SK-N-DZ (cell line): ENCODE data around the gene IQCC.

Source experiments
- DNase-seq: peaks from one replicate; pipeline ENCODE4 v3.0.0-alpha.2; 2015; ENCODE audit warnings: low spot score

The IQCC gene

DNA sequence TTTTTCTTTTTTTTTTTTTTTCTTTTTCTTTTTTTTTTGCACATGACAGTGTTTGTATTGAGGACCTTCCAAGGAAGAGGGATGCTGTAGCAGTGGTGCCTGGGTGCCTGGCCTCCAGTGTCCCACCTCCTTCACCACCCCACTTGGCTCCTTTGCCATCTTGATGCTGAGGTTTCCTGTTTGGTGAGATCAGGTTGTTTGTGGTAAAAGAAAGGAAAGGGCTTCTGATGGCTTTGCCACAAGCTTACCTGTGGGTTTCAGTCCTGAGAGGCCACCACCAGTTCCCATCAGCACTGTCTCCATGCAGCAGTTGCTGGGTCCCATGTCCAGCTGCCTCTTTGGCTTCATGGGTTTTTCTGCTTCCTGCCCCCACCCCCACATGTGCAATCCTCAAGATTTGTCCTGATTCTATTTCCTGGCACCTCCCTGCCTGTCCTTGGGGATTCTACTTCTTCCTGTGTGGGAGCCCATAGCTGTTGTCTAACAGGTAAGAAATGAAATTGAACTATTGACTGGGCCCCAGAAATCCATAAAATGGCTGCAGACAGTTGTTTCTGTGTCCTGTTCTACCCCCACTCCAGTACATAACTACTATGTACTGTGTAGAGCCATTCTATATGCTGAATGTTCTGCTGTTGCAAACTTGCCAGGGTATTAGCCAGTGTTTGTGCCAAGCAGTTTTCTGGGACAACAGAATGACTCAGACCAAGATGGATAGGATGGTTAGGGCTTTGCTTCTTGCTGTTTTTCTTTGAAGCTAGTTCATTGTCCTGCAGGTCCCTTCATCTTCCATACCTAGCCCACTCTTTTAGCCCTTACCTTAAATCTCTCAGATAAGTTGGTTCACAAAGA, 9.3 kb upstream of the IQCC start:
- DNase-seq, result no peak

GRCh38 chr1:32197074-32197473, 8.4 kb upstream of the IQCC start:
- DNase-seq, result no peak

- DNase-seq, result no peak
Observed at GRCh38 chr1:32197837-32198236, 7.6 kb upstream of the IQCC start.

GRCh38 chr1:32198237-32199042, 7.0 kb upstream of the IQCC start:
- DNase-seq, result no peak

GRCh38 chr1:32199043-32199716, 6.3 kb upstream of the IQCC start:
- no peak for DNase-seq

DNA sequence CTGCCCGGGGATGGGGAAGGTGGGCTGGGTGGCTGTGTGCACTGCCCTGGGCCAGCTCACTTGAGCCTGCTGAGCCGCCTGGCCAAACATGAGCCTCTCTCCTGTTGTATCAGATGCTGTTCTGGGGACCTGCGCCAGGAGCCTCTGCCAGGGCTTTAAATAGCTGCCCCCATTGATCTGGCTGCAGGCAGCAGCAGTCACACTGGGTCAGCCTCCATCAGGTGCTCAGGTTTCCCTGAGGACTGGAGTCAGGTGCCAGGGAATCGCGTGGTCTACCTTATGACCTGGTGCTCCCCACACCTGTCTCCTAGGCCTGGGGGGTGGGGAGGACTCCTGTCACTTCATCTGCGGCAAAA, 5.8 kb upstream of the IQCC start:
- no peak for DNase-seq

GRCh38 chr1:32200226-32201010, 5.1 kb upstream of the IQCC start, which contains the start of gene CCDC28B:
TSS of gene CCDC28B (plus strand) at chr1:32200595. CDS start at chr1:32201936, 1,341 bp downstream.
- DNase-seq, result peak; percentile 84

GRCh38 chr1:32201011-32201855, 4.2 kb upstream of the IQCC start:
- DNase-seq, result peak; percentile 32

- no peak for DNase-seq
Observed at GRCh38 chr1:32204943-32205361, 519 bp upstream of the IQCC start.

DNA sequence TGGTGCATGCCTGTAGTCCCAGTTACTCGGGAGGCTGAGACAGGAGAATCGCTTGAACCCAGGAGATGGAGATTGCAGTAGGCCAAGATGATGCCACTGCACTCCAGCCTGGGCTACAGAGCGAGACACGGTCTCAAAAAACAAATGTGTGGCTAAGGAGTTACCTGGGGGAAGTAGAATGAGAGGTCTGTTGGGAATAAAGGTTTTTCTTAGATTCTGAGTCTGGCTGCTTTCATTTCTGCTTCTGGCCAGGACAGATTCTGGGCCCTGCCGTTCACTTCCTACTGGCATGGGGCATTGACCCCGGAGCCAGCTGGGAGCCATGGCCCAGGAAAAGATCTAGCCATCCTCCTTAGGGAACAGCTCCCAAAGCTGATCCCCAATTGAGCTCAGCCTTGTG, 3.0 kb downstream of the IQCC start:
- DNase-seq, result no peak

DNA sequence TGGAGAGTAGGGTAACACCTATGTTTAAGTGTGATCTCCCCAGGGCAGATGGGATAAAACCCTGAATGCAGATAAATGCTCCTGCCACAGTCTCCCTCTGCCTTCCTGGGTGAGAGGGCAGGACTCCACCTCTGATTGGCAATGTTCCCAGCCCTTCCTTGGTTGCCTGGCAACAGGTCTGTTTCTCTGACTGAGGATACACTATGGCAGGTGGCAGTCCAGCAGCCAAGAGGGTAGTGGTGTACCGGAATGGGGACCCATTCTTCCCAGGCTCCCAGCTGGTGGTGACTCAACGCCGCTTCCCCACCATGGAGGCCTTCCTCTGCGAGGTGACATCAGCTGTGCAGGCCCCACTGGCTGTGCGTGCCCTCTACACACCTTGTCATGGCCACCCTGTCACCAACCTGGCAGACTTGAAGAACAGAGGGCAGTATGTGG, 3.4 kb downstream of the IQCC start, which contains the start of gene DCDC2B:
Gene DCDC2B (plus strand): TSS at position 199 of the 438 bp plus-strand sequence. CDS start 5 bp downstream, at position 204.
- DNase-seq, result no peak

DNA sequence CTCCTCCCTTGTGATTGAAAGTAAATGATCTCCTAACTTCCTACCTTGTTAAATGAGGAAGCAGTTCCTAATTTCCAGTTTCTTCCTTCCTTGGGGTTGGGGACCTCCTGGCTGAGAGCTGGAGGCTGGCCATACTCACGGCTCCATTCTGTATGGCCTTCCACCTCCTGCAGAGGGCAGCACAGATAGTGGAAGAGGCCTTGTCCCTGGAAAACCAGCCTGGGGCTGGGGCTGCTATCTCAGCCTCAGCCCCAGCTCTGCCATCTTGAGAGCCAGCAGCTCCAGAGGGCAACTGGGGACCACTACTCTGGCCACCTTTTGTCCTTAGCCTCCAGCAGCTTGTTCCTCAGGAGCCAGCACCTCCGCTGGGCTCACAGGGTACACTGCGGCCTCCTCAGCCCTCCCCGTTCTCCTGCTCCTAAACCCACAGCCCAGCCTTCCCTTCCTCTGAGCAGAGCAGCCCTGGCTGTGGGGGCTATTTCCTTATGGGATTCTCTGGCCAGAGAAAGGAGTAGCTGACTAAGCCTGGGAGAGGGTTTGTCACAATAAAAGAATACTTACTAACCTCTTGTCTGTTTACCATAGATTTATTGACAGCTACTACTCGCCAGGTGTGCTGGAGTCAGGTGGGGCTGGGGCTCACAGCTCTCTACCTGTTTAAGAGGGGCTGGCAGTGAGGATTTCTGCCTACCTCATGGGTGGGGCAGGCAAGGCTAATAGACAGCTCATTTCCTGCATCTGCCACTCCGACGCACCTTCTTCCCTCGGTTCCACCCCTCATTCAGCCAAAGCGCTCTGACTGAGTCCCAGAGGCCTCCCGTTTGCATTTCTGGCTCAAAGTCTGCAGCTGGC, 10.4 kb downstream of the IQCC start:
- peak; percentile 49 for DNase-seq

DNA sequence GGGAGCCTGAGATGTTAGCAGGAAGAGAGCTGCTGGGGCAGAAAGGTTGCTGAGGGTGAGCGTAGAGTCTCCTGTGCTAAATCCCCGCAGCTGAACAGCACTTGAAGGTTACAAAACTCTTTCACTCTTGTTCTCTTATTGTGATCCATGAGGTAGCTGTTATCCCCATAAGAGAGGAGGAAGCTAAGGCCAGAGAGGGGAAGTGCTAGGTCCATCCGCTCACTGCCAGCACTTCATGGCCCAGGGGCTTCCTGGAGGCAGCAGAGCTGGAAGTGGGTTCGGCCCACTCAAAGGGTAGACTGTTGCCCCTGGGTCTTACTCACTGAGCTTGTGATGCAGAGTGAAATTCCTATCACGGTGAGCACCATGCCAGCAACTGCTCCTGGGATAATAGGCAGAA, 11.1 kb downstream of the IQCC start:
- no peak for DNase-seq

GRCh38 chr1:32219022-32219421, 13.6 kb downstream of the IQCC start:
- no peak for DNase-seq

GRCh38 chr1:32220746-32221580, 15.5 kb downstream of the IQCC start:
- DNase-seq, result no peak

DNA sequence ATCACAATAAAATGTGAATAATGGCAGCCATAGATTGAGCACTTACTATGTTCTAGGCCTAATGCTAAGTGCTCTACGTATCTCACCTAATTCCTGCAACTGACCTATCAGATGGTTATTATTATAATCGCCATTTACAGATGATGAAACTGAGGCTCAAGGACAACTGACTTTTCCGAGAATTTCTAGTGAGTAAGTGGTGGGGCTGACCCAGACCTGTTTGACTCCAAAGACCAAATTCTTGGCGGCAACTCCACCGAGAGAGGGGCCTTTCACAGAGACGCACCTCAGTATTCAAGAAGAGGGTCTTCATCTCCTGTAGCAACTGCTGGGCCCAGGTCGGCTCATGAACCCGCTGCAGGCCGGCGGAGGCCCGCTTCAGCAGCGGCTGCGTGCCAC, 16.1 kb downstream of the IQCC start:
- no peak for DNase-seq

DNA sequence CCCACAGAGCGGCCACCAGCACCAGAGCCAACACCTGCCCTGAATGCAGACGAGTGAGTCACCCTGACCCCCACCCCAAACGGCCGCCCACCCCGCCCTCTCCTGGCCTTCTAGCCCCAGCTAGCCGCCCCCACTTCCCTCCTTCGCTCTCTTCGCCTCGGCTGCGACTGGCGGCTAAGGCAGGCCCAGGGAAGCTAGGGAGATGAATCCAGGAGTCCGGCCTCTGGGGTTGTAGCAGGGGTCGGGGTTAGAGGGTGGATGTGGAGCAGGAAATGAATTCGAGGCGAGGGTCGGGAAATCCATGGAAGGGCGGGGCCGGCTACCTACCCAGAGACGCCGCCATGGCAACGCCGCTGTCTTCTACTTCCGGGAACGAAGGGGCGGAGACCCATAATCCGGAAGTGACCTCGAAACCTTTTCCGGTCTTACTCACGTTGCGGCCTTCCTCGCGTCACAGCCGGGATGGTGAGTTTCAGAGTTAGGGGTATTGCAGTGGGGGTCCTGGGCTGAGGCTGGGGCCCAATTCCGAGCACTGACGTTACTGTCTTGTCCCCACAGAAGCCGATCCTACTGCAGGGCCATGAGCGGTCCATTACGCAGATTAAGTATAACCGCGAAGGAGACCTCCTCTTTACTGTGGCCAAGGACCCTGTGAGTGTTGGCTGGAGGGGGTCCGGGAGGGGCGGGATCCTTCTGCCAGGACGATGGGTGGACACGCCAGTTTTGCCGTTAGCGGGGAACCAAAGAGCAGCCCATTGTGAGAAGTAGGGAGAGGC, 16.7 kb downstream of the IQCC start, which contains the start of the genes EIF3I and TMEM234:
Gene EIF3I (plus strand): TSS at position 428 of the 776 bp plus-strand sequence. CDS start 35 bp downstream, at position 463.
Gene TMEM234 (minus strand): TSS at position 374 of the 776 bp plus-strand sequence. CDS start 31 bp downstream, at position 343.
- DNase-seq, result peak; percentile 89
